ENCODE data around the gene TRAF2. TPM values are rescaled to one million over a fixed set of nuclear protein-coding genes. Genes with fewer than 3 reads are reported as not detected.

Gene TRAF2
- polyA plus RNA-seq, 3 donors, result 15.3 to 17.4 (median 16.4) TPM

- no peak for DNase-seq
These were observed 60.1 kb downstream of the TRAF2 start for GRCh38 chr9:136946228-136947027.

- no peak for DNase-seq
These were observed 60.9 kb downstream of the TRAF2 start for GRCh38 chr9:136947028-136947891.

- DNase-seq, result peak; percentile 20
These were observed 61.7 kb downstream of the TRAF2 start for GRCh38 chr9:136947955-136948510.

GRCh38 chr9:136949239-136949816, 63.0 kb downstream of the TRAF2 start:
- no peak for DNase-seq

- peak; percentile 92 for DNase-seq
These were observed 63.7 kb downstream of the TRAF2 start for GRCh38 chr9:136949817-136950655.

- DNase-seq, result no peak
These were observed 64.5 kb downstream of the TRAF2 start for GRCh38 chr9:136950656-136951276.

GRCh38 chr9:136951541-136952320, 65.4 kb downstream of the TRAF2 start, which contains the start of gene LCN12:
LCN12 (plus strand) TSS chr9:136952273; CDS start chr9:136952328, 55 bp downstream.
- DNase-seq, result no peak

- no peak for DNase-seq
These were observed 66.1 kb downstream of the TRAF2 start for GRCh38 chr9:136952321-136952850.

- no peak for DNase-seq
These were observed 66.8 kb downstream of the TRAF2 start for GRCh38 chr9:136952876-136953770.

GRCh38 chr9:136953771-136954269, 67.5 kb downstream of the TRAF2 start:
- DNase-seq, result no peak

- no peak for DNase-seq
These were observed 68.2 kb downstream of the TRAF2 start for GRCh38 chr9:136954270-136955083.

GRCh38 chr9:136955202-136955942, 69.1 kb downstream of the TRAF2 start:
- no peak for DNase-seq

GRCh38 chr9:136955943-136956335, 69.6 kb downstream of the TRAF2 start:
- no peak for DNase-seq

GRCh38 chr9:136956604-136957003, 70.3 kb downstream of the TRAF2 start:
- no peak for DNase-seq

- DNase-seq, result no peak
These were observed 71.1 kb downstream of the TRAF2 start for GRCh38 chr9:136957461-136957860.

- DNase-seq, result no peak
These were observed 71.6 kb downstream of the TRAF2 start for GRCh38 chr9:136957901-136958300.

GRCh38 chr9:136958473-136958872, 72.2 kb downstream of the TRAF2 start:
- DNase-seq, result no peak

All from renal pelvis (tissue), 4 donors.